Iris pigment epithelial cell (primary cell): ENCODE results near the gene VPS45.
"Not testable (repeated sequence)": the region's sequence is repeated elsewhere in the genome, so short reads cannot be mapped to it uniquely, and the experiment has no call there.

Experiments used
- DNase-seq: peaks from one replicate; pipeline ENCODE4 v3.0.0-alpha.2; 2011; ENCODE audit warnings: low read depth

Gene VPS45

DNA sequence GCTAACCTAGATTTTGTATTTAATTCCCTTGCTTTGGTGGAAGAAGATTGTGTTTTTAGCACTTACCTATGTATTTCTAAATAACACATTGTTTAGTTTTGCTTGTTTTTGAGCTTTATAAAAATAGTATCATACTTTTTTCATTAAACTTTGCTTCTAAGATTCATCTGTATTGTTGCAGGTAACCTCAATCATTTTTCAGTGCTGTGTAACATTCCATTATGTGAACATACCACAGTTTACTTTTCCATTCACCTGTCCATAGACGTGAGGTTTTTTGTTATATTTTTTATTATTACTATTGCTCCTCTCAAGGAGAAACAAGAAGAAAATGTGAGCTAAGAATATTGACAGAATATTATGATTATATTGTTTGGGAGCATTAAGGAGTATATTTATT lies 67.0 kb downstream of the VPS45 start:
- no peak for DNase-seq

DNA sequence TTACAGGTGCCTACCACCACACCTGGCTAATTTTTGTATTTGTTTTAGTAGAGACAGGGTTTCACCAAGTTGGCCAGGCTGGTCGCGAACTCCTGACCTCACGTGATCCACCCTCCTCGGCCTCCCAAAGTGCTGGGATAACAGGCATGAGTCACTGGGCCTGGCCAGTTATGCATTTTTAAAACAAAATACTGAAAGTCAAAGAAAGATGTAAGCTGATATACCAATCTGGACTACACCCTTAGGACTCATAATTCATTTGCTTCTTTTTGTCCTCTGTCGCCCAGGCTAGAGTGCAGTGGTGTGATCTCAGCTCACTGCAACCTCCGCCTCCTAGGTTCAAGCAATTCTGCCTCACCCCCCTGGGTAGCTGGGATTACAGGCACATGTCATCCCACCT lies 67.8 kb downstream of the VPS45 start:
- peak; percentile 56 for DNase-seq

DNA sequence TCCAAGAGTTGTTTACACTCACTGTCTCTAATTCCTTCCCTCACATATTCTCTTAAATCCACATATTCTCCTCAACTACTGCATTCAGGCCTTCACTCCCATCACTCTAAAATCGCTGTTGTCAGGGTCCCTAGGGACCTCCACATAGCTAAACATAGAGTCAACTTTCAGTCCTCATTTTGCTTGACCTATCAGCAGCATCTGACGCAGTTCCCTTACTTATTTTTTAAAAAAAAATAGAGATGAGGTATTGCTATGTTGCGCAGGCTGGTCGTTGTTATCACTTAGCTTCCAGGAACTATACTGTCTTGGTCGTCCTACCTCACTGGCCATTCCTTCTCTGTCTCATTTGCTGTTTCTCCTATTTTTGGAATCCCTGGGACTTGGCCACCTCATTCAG lies 70.5 kb downstream of the VPS45 start:
- DNase-seq: no peak

DNA sequence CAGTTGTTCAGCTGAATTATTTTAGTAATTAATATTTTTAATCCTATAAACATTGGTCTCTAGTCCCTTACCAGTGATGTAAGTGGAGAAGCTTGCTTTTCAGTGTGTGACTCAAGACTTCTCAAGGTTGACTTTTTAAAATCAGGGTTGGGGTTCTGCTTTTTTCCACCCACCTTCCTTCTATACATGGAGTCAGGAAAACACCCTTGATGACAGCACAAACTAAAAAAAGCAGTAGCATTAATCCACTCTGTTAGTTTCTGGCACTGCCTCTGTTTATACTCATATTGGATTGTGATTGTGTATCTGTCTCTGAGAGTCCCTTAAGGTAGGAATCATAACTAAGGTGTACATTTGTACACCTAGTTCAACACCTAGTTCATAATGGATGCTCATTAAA lies 73.9 kb downstream of the VPS45 start:
- DNase-seq: no peak

DNA sequence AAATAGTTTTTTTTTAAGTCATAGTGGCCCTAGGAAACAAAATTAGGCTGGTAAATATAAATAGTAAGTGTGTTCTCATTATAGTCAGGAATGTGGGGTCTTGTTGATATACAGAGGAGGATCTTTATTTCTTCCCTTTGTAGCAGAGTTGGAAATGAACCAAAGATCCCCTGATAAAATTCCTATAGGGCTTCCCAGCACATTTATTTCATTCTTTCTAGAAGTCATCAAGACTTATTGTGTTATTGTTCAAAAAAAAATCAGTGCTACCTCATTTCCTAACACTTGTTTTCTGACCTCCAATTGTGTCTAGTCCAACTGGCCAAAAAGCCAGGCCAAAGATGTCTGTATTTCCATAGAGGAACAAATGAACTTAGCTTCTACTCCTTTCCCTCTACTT lies 74.5 kb downstream of the VPS45 start:
- no peak for DNase-seq

DNA sequence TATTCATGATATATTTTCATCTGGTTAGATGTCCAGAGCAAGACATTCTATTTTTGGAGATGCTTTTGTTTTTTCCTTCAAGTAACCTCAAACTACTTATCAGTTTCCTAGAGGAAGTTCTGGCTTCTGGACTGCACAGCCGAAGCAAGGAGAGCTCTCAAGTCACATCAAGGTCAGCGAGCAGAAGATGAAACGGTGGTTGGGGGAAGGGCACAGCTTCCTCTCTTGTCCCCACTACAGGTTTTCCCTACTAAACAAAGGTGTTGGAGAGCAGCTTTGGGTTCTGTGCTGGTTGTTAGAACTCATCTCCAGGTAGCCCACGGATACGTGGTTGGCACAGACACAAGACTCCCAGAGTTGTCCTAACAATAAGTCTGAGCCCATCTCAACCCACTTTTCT lies 77.0 kb downstream of the VPS45 start:
- no peak for DNase-seq

DNA sequence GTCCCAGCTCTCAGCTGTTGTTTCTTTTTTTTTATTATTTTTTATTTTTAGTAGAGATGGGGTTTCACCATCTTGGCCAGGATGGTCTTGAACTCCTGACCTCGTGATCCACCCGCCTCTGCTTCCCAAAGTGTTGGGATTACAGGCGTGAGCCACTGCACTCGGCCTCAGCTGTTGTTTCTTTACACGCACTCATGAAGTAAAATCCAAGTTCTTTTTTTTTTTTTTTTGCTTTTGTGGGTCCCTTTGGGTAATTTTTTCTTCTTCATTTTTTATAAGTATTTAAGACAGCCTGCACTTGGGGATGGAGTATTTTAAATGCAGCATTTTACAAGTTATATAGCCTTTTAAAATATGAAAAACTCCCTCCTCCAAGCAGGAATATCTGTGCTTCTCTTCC lies 78.4 kb downstream of the VPS45 start:
- DNase-seq: not testable (repeated sequence)

DNA sequence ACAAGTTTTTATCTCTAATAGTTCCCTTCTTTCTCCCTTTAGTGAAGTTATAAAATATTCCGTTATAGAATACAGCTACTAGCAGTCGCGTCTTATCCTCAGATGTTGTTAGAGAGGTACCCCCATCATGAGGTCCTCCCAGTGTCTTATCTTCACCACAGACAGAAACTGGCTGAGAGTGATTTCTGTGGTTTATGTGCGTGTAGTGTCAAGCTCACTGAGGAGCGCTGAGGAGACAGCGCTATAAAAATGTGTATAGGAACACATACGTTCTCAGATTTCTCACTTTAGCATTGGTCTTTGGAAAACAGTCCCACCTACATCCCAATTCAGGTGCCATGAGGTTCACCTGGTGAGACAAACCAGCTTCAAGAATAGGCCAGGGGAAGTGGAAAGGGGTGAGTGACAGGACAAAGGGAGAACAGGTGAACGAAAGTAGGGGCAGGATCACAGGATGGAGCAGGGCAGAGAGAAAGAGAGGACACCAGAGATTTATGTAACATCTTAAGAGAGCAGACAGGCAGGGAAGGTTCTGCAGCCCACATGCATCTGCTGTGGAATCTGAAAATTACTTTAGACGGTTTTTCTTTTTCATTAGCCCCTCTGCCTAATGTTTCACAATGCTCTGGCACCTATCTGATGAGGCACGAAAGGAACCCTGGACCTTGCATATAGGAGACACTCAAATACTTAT lies 79.4 kb downstream of the VPS45 start:
- no peak for DNase-seq

DNA sequence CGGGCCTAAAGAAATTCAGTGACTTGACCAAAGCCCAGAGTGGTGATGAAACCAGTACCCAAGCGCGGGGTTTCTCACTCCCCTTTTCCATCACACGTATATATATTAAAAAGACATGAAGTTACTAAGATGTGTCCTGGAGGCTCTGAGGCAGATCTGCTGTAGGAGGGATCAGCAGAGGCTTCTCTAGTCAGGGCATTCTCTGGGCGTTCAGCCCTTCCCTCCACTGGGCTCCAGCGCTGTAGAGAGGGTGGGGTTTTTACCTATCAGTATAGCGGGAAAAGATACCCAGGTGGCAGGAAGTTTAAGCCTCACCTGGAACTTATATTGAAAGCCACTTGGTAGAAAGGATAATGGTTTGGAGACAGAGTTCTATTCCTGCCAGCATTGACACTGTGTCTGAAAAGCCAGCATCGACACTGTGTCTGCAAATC lies 81.3 kb downstream of the VPS45 start:
- DNase-seq: no peak

DNA sequence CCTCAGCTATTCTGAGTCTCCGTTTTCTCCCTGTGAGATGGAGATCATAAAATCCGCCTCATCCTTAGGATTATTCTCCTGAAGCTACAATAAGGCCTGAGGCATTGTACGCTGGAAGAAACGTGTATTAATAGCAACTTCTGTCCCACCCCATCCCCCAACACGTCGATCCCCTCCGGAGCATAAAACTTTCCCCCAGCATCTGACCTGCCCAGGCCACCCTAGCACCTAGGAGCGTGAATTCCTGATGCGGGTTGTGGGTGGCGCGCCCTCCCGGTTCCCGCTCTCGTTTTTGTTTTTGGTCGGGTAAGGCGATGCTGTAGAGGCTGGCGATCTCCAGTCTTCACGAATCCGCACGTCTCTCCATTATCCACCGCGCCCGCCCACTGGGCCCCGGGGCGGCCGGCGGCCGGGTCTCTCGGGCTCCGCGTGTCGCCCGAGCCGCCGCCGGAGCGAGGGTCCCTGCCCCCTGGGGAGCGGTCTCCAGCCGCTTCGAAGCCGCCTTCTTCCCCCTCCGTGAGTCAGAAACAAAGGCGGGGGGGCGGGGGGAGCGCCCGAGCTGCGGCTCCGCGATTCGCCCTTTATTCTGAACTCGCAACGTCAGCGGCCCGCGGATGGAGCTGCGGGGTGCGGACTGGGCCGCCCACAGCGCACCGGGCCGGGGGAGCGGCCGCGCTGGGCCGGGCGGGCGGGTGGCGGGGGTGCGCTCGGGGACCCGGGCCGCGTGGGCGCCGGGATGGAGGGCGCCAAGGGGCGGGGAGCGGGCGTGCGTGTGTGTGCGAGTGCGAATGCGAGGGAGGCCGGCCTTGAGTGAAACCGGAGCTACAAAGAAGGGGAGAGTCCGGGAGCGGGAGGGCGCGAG lies 81.9 kb downstream of the VPS45 start, which contains the start of gene PLEKHO1:
Gene PLEKHO1, plus strand, starts transcription at position 646 of the 862 bp plus-strand sequence. CDS start 342 bp downstream, outside the sequence.
- peak; percentile 88 for DNase-seq

DNA sequence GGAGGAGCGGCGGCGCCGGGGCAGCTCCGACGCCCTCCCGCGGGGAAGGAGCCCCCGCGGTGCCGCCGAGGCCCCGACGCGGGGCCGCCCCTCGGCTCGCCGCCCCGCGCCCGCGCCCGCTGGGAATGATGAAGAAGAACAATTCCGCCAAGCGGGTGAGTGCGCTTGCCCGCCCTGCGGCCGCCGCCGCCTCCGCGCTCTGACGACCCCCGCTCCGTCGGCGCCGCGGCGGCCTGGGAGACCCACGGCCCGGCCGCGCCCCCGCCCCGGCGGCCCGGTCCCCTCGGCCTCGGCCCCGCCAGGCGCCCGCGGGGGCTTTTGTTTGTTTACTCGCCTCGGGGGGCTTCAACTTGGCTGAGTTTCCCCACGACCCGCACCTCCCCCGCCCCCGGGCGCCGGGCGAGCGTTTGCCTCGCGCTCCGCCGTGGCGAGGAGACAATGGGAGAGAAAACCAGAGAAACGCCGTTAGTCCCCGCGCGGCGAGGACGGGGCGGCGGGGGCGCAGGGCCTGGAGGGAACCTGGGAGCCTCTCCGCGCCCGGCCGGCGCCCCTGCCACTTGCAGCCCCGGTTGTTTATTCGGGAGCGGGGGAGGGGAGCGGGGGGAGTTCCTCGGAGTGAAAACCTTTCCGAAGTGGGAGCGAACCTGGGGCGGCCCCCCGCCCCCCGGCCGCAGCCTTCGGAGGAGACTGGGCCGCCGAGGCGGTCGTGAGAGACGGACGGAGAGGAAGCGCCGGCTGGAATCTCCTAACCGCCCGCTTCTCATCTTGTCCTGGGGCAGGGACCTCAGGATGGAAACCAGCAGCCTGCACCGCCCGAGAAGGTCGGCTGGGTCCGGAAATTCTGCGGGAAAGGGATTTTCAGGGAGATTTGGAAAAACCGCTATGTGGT lies 82.8 kb downstream of the VPS45 start:
- DNase-seq: no peak

DNA sequence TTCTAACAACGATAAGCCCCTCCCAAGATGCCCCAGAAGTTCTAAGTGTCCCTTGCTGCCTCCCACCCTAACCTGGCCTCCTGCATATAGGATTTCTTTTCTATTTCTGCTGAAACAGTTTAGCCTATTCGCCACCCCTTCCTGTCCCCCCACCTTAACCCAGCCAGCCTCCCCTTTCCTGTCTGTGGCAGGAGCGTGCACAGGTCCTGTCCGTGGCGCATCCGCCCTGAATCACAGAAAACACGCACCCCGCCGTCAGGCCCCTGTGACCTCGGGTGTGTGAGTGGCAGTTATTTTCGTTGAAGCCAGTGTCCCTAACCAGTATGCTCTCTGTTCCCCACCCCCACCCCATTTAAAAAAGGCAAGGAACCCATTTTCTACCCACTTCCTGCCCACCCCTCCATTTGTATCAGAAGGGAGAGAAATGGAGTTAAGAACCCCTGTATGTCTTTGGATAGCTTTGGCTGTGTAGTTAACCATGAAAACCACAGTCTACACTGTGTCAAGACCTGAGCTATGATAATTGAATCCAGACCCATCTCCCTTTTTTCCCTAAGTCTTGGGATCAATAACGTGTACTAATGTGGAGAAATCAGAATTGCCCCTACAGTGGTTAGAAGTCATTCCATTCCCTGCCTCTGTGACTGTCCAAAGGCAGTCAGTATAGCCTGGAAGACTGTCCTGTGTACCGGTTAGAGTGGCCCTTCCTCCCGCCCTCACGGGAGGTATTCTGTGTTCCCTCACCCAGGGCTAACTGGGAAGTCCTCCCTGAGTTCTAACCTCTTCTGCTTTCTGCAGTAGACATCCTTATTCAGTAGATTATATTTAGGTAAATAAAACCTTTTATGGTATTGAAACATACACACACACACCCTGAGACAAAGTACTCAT lies 84.0 kb downstream of the VPS45 start:
- DNase-seq: no peak

DNA sequence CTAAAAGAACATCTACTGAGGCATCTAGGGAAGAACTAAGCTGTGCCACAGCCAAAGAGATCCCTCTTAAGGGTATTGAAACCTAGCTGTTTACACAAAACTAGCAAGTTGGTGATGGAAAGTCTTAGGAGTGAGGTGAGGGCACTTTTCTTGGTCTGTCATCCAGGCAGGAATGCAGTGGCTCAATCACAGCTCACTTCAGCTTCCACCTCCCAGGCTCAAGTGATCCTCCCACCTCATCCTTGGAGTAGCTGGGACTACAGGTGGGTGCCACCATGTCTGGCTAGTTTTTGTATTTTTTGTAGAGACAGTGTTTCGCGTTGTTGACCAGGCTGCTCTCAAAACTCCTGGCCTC lies 84.6 kb downstream of the VPS45 start:
- DNase-seq: no peak

DNA sequence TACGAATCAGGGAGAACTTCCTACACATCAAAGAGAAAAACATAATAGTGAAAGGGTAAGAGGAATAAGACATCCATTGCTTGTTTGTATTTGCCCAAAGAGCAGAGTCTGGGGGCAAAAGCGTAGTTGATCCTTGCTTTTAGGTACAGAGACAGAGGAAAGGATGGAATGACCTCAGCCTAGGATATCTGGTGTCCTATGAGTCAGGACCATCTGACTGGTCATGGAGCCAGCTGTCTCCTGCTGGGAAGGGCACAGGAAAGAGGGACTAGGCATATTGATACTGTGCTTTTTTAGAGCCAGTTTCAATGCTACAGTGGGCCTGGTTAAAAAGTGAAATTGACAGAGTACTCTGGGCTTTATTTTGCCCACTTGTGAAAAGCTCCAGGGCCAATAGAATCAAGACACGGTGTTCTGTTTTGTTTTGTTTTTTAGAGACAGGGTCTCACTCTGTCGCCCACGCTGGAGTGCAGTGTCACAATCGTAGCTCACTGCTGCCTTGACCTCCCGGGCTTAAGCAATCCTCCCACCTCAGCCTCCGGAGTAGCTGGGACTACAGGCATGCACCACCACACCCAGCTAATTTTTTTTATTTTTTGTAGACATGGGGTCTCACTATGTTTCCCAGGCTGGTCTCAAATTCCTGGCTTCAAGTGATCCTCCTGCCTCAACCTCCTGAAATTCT lies 85.3 kb downstream of the VPS45 start:
- peak; percentile 57 for DNase-seq

DNA sequence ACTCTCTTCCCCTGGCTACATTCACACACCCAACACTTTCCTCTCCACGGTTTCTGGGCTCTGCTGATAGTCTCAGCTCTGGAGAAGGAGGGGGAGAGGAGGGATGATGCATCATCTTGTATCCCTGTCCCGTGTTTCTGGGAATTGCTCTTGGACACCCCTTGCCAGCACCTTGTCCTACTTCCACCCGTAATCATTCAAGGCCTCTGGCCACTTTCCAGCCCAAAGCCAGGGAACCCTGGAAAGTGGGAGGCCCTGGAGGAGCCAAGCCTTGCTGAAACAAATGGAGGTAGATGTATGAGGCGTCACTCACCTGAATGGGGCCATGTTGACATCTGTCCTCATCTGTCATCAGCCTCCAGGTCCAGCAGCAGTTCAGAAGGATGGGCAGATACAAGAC lies 86.6 kb downstream of the VPS45 start:
- no peak for DNase-seq

DNA sequence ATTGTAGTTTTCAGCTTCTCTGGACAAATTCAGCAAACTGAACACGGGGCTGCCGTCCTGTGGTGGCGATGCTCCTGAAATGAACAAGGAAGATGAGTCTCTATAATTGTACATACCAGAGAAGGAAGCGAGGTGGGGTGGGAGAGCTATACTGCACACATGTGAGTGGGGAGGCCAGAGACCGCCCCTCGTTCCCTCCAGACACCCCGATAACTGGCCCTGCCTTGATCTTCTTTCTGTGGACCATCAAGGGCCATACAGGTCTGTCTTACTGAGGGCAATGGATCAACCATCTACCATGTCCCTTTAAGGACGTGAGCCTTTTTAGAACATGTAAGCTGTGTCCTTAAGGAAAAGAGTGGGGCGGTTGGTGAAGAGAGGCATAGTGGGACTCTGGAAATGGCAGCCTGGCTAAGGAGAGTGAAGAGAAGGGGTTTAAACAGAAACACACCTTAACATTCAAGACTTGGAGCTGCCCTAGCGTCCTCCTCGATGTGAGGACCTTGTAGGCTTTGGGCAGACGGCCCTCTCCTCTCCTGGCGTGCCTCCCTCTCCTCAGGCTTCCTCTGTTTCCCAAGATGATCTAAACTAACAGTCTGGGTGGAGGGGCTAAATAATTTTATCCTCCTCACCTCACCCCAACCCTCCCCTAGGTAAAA lies 88.0 kb downstream of the VPS45 start:
- no peak for DNase-seq

DNA sequence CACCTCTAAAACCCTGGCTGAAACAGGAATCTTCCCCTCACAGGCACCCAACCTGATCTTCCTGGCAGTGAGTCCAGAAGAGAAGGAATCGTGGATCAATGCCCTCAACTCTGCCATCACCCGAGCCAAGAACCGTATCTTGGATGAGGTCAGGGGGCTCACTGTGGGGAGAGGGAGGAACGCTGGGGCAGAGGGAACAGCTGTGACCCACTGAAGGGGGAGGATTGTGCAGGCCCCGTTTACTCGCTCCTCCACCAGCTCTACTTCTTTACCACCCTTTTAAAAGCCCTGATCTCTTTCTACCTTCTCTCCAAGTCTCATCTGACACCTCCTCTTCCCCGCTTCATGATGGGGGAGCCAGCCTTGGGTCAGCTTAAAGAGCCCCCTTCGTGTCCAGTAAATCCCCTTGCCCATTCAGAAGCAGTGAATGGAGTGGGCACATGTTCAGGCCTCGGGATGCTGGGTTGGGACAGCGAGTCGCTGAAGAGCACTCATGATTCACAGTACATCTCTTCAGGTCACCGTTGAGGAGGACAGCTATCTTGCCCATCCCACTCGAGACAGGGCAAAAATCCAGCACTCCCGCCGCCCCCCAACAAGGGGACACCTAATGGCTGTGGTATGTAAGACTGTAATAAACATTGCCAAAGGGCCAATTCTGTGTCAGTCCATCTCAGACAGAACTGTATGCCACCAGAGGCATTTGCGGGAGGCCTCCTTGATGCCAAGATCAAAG lies 89.5 kb downstream of the VPS45 start:
- DNase-seq: peak; percentile 50

DNA sequence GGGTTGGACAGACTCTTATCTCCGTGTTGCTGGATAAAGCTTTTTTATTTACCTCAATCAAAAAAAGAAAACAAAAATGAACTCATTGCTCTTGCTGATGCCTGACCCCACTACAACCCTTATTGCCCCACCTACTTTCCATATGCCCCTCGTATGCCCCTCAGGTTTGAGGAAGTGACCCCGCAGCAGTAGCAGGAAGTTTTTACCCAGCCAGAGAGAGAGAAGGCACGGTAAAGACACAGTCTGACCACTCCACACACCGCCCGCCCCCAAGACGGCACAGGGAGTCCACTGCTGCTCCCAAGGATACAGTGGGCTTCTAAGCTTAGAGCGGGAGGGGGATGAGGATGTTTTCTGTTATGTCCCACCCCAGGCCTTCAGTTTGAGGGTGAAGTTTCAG lies 92.0 kb downstream of the VPS45 start:
- DNase-seq: no peak

DNA sequence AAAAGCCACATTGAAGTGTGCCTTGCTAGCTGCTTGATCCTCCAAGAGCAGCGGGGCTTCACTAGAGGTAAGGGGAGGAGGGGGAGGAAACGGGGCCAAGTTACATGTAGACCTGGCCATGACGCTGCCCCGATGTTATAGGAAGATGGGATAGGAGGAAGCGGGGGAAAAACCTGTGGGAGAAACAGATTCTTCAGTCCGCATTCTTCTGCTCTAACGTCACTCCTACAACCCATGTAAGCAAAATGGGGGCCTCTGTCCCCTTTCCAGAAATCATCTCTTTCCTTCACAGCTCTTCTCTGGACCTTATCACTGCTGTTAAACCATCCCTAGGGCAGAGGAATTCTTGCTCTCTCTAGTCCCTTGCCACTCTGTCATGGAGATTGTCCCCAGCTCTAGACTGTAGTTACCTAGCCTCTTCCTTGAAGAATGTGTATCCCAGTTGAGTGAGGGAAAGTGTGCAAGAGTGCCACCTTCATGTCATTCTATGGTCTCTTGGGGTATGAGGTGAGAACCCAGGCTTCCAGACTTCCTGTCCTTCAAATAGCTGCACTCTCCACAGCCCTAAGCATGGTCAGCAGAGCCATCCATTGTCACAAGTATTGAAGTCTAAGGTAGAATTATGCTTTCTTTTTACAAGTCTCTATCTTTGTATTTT lies 93.5 kb downstream of the VPS45 start:
- DNase-seq: no peak
